ENCODE results near the gene FAM161B. TPM values are rescaled to one million over a fixed set of nuclear protein-coding genes. Genes with fewer than 3 reads are reported as not detected.
"Not testable (repeated sequence)": the region's sequence is repeated elsewhere in the genome, so short reads cannot be mapped to it uniquely, and the experiment has no call there.

The FAM161B gene
- total RNA-seq, 2 donors from 2014 or later = 2.3 to 3.2 TPM

GRCh38 chr14:73995977-73996378 is 46.1 kb upstream of the FAM161B start:
- no peak for TF ChIP-seq CTCF (IDR thresholded peaks at IDR 0.05)
- H3K27me3 ChIP-seq = no peaks in the 10 kb centered on the region
- H3K36me3 ChIP-seq = no peaks in the 10 kb centered on the region
- DNase-seq (ENCODE audit: low spot score) = no peak
- H3K9me3 ChIP-seq = no peaks in the 10 kb centered on the region
- no peak overlapping the region for H3K4me3 ChIP-seq
- no peaks in the 10 kb centered on the region for H3K4me1 ChIP-seq
- H3K27ac ChIP-seq = no peak overlapping the region

- H3K36me3 ChIP-seq; H3K27me3 ChIP-seq; DNase-seq (ENCODE audit: low spot score); H3K4me1 ChIP-seq; H3K9me3 ChIP-seq; H3K4me3 ChIP-seq; H3K27ac ChIP-seq: not testable (repeated sequence)
Measured at GRCh38 chr14:73994926-73995325, 45.0 kb upstream of the FAM161B start.

- Histone ChIP-seq H3K27ac (no peak overlapping the region), H3K4me3 (no peak overlapping the region), H3K9me3 (no peaks in the 10 kb centered on the region), H3K27me3 (no peaks in the 10 kb centered on the region), H3K4me1 (no peaks in the 10 kb centered on the region), H3K36me3 (no peaks in the 10 kb centered on the region)
- no peak for DNase-seq (ENCODE audit: low spot score)
- no peak for TF ChIP-seq CTCF (IDR thresholded peaks at IDR 0.05)
Measured at GRCh38 chr14:73991092-73991491, 41.2 kb upstream of the FAM161B start.

GRCh38 chr14:73988656-73989055 is 38.8 kb upstream of the FAM161B start:
- H3K27ac ChIP-seq, H3K36me3 ChIP-seq, H3K4me3 ChIP-seq: not testable (repeated sequence)

GRCh38 chr14:73988065-73988464 is 38.2 kb upstream of the FAM161B start:
- no peaks in the 10 kb centered on the region for H3K9me3 ChIP-seq
- H3K4me1 ChIP-seq = no peaks in the 10 kb centered on the region
- no peak overlapping the region for H3K27ac ChIP-seq
- H3K27me3 ChIP-seq = no peaks in the 10 kb centered on the region
- TF ChIP-seq CTCF (IDR thresholded peaks at IDR 0.05) = no peak
- no peak for DNase-seq (ENCODE audit: low spot score)
- no peak overlapping the region for H3K4me3 ChIP-seq
- no peaks in the 10 kb centered on the region for H3K36me3 ChIP-seq

More at GRCh38 chr14:73988656-73989055, 38.8 kb upstream of the FAM161B start:
- DNase-seq (ENCODE audit: low spot score); H3K27me3 ChIP-seq; H3K9me3 ChIP-seq; H3K4me1 ChIP-seq: not testable (repeated sequence)

GRCh38 chr14:73977896-73978295 is 28.0 kb upstream of the FAM161B start:
- H3K36me3 ChIP-seq = peaks cover 8% of the 10 kb centered on the region
- no peak for DNase-seq (ENCODE audit: low spot score)
- H3K27me3 ChIP-seq = no peaks in the 10 kb centered on the region
- H3K27ac ChIP-seq = no peak overlapping the region
- no peak for TF ChIP-seq CTCF (IDR thresholded peaks at IDR 0.05)
- H3K9me3 ChIP-seq = no peaks in the 10 kb centered on the region
- peaks cover 0 to 11% of the 10 kb centered on the region in 2 donors for H3K4me1 ChIP-seq
- H3K4me3 ChIP-seq = no peak overlapping the region

GRCh38 chr14:73976125-73976524 is 26.2 kb upstream of the FAM161B start:
- peaks cover 0 to 11% of the 10 kb centered on the region in 2 donors for H3K4me1 ChIP-seq
- no peak overlapping the region for H3K4me3 ChIP-seq
- peaks cover 13% of the 10 kb centered on the region for H3K36me3 ChIP-seq
- no peak overlapping the region for H3K27ac ChIP-seq
- no peak for TF ChIP-seq CTCF (IDR thresholded peaks at IDR 0.05)
- no peaks in the 10 kb centered on the region for H3K9me3 ChIP-seq
- H3K27me3 ChIP-seq = no peaks in the 10 kb centered on the region
- DNase-seq (ENCODE audit: low spot score) = no peak

Data from right atrium auricular region (tissue), 2 donors.